GM10248 (cell line): ENCODE data around the gene CAV1.

Experiments used
- CTCF ChIA-PET: fragments of 300-600 bp; sonication (Branson Sonifier 250); formaldehyde crosslinking; extraction: SDS; loops from one replicate; lab custom pipeline; 2021; ENCODE audit warnings: antibody characterized with exemption; lab: Yijun Ruan, JAX
- POLR2A ChIA-PET: fragments of 350-650 bp; sonication (Branson Sonifier 250); formaldehyde crosslinking; extraction: SDS; loops from one replicate; lab custom pipeline; 2020; ENCODE audit warnings: antibody characterized with exemption; lab: Yijun Ruan, JAX
- DNase-seq: peaks from one replicate; pipeline ENCODE4 v3.0.0; 2012; ENCODE audit errors: extremely low spot score
- CTCF ChIP-seq: IDR thresholded peaks from 2 replicates; pipeline ENCODE4 v1.5.1; 2012; ENCODE audit warnings: mild to moderate bottlenecking, low read depth; ENCODE audit errors: extremely low read depth, missing control alignments, control extremely low read depth

CAV1 gene

GRCh38 chr7:116528008-116528789 is 3.4 kb downstream of the CAV1 start:
- ChIA-PET POLR2A (no interaction called here), CTCF (interaction anchor here (1.6 to 6.0 kb wide), 5 partner anchors 9 to 270 kb away, joined by 3 to 80 read pairs (median 21); no protein-coding TSS in a partner anchor)
- DNase-seq: no peak
- no peak for TF ChIP-seq CTCF

GRCh38 chr7:116529250-116529649 is 4.4 kb downstream of the CAV1 start:
- CTCF ChIA-PET: interaction anchor here (1.6 to 6.0 kb wide), 4 partner anchors 8 to 271 kb away, joined by 3 to 80 read pairs (median 4); no protein-coding TSS in a partner anchor
- no peak for TF ChIP-seq CTCF

GRCh38 chr7:116530107-116530820 is 5.4 kb downstream of the CAV1 start:
- ChIA-PET CTCF (interaction anchor here (0.6 to 6.0 kb wide), 3 partner anchors 13 to 272 kb away, joined by 3 to 80 read pairs (median 4); no protein-coding TSS in a partner anchor), POLR2A (interaction anchor here (0.6 kb wide), 2 partner anchors 633 to 1923 kb away, joined by 3 to 4 read pairs; no protein-coding TSS in a partner anchor)
- TF ChIP-seq CTCF: no peak
- no peak for DNase-seq

More at GRCh38 chr7:116529250-116529649, 4.4 kb downstream of the CAV1 start:
- no peak for DNase-seq
- POLR2A ChIA-PET: no interaction called here

GRCh38 chr7:116532102-116532688 is 7.4 kb downstream of the CAV1 start:
- CTCF ChIA-PET: interaction anchor here (0.9 to 1.8 kb wide), 5 partner anchors 9 to 273 kb away, joined by 3 to 4 read pairs (median 3); no protein-coding TSS in a partner anchor
- no peak for DNase-seq
- POLR2A ChIA-PET: no interaction called here
- TF ChIP-seq CTCF: no peak

- POLR2A ChIA-PET: no interaction called here
- CTCF ChIA-PET: no interaction called here
- no peak for TF ChIP-seq CTCF
- no peak for DNase-seq
These were observed 10.0 kb downstream of the CAV1 start for GRCh38 chr7:116534790-116535189.

- CTCF ChIA-PET: interaction anchor here (1.8 kb wide), 1 partner anchor 9 kb away, joined by 7 read pairs; no protein-coding TSS in a partner anchor
- DNase-seq: no peak
- no peak for TF ChIP-seq CTCF
- POLR2A ChIA-PET: no interaction called here
These were observed 10.6 kb downstream of the CAV1 start for GRCh38 chr7:116535416-116535815.
